Stimulated activated CD4-positive, alpha-beta T cell treated with anti-CD3 and anti-CD28 coated beads, Interleukin-4, amount 100 ng/mL, for 48 hours (primary cell): ENCODE measurements around the gene CDC42.

Experiments used
- DNase-seq, 2 donors: peaks; one replicate each; pipeline ENCODE4 v3.0.0-alpha.2; 2020; ENCODE audit warnings: low read depth in 2 of 2

The CDC42 gene

DNA sequence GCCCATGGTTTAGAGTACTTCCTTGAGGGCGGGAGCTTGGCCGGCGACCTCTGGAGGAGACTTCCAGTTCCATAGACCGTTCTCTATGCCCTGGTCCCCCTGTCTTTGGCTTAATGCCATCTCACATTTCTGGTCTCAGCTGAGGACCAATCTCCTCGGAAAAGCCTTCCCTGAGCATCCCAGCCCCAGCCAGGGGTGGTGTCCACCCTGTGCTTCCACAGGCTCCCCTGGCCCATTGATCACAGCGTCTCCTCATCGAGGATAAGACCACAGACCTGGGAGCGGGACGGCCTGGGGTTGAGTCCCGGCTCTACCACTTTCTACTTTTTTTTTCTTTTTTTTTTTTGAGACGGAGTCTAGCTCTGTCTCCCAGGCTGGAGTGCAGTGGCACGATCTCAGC is 75.9 kb downstream of the CDC42 start:
- DNase-seq, result no peak

DNA sequence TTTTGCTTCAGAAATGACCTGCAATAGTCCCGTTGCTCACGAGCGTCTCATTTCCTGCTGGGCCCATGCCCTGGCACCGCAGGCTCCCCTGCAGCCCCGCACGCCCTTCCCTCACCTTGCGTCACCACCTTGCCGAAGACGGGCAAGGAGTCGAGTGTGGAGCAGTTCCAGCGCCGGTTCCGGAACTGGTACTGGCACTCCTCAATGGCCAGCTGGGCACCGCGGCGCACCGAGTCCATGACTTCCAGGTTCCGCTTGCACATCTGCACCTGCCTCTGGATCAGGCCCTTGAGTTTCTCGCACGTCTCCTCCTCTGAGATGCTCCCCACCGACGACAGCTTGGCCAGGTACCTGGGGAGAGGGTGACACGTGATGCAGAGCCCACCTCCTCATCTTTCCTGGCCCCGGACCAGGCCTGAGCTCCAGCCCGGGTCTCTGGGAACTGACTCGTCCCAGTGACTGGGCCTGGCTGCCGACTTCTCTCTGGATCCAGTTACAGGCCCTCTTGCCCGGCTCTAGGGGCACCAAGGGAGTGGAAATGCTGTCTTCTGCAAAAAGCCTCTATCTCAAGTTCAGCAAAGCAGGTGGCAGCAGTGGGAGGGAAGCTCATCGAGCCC is 77.1 kb downstream of the CDC42 start:
- no peak for DNase-seq

DNA sequence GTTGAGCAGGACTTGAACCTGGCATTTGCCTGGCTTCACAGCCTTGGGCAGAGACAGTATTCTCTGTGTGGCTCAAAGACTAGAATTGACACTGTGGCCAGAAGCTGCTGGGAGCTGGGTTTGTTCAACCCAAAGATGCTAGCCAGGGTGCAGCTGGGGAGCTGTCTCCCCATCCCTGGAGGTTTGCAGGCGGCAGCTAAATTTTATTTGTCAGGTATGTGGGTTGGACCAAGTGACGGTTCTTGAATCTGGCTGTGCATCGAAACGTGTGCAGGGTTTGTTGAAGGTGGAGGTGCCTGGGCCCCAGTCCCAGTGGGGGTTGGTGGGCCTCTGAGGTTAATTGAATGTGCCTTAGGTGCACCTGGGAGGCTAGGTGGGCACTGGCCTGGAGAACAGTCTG is 78.6 kb downstream of the CDC42 start:
- no peak for DNase-seq

DNA sequence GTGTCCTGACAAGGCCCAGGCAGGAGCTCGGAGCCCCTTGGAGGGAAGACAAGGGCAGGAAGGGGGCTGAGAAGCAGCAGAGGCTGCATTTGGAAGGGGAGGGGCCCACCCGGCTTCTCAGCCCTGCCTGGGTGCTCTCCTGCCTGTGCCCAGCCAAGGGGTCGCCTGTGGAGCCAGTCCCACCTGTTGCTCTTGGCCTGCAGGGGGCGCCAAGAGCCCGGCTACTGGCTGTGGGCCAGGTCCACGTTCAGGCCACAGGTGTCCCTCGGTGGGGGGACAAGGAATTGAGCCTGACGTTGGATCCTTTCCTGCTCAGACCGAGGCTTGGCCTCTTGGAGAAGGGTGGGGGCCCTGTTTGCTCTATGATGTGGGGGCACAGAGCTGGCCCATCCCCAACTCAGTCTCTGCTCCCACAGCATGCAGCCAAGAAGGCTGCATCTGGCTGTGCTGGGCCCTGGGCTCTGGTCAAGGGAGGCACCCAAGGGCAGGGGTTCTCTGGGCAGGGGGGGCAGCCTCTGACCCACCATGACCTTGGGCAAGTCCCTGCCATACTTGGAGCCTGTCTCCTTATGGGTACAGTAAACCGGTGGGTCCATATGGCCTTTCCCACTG is 79.5 kb downstream of the CDC42 start:
- DNase-seq, result peak; percentile 45 to 51

DNA sequence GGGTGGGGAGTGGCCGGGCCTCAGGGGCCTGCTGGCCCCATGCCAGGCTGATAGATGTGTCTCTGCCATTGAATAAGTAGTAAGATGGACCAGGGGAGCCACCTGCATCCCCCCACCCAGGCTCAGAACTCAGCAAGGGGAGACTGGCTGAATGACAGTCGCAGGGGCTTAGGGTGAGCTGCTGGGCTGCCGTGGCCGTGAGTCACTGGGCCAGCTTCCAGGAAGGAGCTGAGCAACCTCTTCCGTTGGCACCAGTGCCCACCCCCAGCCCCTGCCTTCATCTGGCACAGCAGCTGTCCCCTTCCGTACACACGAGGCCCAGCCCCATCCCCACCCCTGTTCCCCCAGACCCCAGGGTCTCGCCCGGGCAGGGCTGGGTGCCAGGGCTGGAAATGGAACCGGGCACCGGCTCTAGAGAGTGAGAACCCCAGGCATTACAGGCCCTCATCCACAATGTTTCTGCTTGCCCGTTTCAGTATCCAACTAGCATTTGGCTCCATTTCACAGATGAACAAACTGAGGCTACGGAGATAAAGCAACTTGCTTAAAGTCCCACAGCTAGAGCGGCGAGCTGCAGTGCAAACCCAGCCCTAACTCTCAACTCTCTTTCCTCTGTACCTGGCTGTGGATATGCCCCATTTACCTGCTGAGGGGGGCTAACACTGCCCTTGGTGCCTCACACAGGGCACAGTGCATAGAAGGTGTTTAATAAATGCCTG is 80.2 kb downstream of the CDC42 start:
- DNase-seq, result no peak

DNA sequence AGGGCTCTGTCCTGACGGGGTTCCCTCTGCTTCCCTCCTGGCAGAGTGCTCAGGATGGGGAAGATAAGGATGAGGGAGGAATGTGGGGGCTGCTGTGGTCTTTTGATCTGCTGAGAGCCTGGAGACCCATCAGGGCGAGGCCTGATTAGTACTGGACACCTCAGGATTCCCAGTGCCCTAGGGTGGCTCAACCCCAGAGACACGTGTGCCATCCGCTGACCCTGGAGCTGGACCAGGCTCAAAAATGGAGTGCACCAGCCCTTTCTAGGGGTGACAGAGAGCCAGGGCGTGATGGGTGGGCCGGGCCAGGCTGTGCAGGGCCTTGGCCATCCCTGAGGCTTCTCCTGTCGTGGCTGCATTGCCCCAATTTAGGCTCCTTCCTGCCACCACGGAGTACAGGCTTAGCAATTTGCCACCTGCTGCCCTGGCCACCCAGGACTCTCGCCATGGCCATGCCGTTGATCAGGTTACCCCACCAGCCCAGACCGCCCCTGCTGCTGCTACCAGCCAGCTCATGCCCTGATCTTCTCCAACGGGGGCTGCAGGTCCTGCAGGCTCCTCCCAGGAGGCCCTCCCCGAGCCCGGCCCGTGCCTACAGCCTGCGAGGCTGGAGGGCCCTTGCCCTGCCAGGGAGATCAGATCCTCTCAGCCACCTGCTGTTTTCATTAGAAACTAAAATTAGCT is 80.9 kb downstream of the CDC42 start:
- DNase-seq, result no peak

DNA sequence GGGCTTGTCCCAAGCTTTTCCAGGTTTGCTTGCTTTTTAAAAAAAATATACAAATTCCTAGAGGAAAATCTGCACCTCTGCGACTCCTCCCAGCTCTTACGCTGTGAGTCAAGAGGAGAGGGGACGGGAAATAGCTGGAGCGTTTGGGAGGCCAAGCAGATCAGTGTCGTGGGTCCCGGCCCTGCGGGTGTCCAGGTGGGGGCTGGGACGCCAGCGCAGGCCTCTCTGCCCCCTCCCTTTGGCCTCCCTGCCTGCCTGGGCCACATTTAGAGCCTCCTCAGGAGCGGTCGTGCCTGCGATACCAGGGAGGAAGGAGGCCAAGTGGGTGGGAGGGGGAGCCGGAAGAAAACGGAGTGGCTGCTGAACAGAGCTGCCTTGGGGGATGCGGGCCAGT is 81.4 kb downstream of the CDC42 start:
- no peak for DNase-seq

DNA sequence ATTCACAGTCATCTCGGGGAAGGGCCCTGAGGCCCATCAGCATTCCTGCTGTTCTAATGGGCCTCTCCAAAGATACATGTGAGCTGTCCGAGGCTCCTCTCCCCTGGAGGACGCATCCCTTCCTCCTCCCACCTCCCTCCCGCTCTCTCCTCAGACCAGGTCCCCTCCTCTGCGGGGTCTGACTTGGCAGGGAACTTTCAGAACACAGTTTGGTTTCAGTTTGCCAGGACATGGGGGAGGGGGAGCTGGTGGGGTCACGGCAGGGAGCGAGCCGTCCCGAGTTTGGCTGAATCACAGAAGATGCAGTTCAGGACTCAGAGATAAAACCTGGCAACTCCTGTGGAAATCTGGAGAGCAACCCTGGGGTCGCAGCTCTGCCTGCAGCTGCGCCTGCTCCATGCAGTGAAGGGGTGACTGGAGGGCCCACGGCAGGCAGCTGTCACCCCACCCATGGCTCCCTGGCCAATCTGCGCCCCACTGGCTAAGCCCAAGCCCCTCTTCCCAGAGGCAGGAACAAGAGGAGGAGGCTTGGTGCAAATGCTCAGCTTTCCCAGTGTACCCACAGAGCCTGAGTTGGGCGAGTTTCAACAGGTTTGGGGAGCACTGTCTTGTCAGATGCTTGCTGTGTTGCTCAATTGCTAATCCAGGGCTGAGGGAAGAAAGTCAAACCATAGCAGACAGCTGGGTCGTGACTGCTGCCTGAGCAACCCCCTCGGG is 84.7 kb downstream of the CDC42 start:
- no peak for DNase-seq

DNA sequence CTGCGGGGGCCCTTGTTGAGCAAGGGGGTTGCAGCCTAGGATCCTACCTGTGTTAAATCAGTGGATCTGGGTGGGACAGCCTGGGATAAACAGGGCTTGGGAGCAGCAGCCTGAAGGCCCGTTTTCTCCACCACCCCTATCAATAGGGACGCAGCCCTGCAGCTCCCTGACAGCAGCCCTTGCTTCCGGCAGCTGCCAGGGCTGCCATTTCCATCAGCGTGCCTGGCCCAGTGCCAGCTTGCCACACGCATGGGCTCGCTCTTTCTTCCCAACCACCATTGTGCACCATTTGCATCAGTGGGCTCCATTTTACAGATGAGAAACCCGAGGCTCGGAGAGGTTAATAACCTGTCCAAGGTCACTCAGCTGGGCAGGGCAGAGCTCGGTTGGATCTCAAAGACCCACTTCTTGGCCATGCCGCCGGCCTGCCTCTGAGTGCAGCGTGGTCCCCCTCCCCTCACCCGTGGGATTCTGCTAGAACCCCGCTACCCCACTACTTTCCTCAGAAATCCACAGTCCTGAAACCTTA is 86.6 kb downstream of the CDC42 start:
- no peak for DNase-seq

DNA sequence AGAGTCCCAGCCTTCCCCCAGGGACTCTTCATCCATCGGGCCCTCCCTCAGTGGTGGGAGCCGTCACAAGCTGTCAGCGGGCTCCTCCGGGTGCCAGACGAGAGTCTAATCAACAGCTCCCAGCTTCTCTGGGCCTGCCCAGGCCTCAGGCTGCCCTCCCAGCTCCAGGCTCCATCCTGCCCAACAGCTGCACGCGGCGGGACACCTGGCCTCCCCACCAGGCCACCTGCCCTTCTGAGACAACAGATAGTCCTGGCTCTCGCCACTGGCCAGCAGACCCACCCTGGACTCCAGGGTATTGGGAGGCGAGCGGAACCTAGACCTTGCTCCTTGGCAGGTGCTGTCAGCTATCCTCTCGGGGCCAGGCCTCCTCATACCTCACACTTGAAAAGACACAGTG is 87.3 kb downstream of the CDC42 start:
- no peak for DNase-seq
